HepG2 (cell line): ENCODE results near the gene IGF2BP1. TPM values are rescaled to one million over a fixed set of nuclear protein-coding genes. Genes with fewer than 3 reads are reported as not detected.

Experiments used
- AHDC1 ChIP-seq: sonication (generic); formaldehyde crosslinking; IDR thresholded peaks from 2 replicates; pipeline ENCODE4 v1.5.1; 2020; ENCODE audit warnings: mild to moderate bottlenecking, missing genetic modification reagents, borderline replicate concordance
- NAIF1 ChIP-seq: sonication (generic); formaldehyde crosslinking; IDR thresholded peaks from 2 replicates; pipeline ENCODE4 v1.5.0; 2020; ENCODE audit warnings: mild to moderate bottlenecking, missing genetic modification reagents, borderline replicate concordance
- NFRKB ChIP-seq: fragments of 450-650 bp; IDR thresholded peaks from 2 replicates; pipeline ENCODE4 v1.6.1; 2017
- NPAS2 ChIP-seq: sonication (generic); formaldehyde crosslinking; IDR thresholded peaks from 2 replicates; pipeline ENCODE4 v1.8.0; 2022; ENCODE audit warnings: mild to moderate bottlenecking, missing genetic modification reagents, borderline replicate concordance
- PAF1 ChIP-seq: IDR thresholded peaks from 2 replicates; pipeline ENCODE4 v1.6.1; 2016; ENCODE audit warnings: missing genetic modification reagents, missing compliant biosample characterization
- RELA ChIP-seq: sonication (generic); formaldehyde crosslinking; IDR thresholded peaks from 2 replicates; pipeline ENCODE4 v1.4.0; 2020; ENCODE audit warnings: missing genetic modification reagents
- RXRA ChIP-seq: sonication (generic); formaldehyde crosslinking; IDR thresholded peaks from 2 replicates; pipeline ENCODE4 v1.5.1; 2020; ENCODE audit warnings: missing genetic modification reagents
- TARDBP ChIP-seq: sonication (generic); formaldehyde crosslinking; IDR thresholded peaks from 2 replicates; pipeline ENCODE4 v1.8.0; 2022; ENCODE audit warnings: mild to moderate bottlenecking, missing genetic modification reagents
- TFDP1 ChIP-seq: IDR thresholded peaks from 2 replicates; pipeline ENCODE4 v1.6.1; 2016; ENCODE audit warnings: missing compliant biosample characterization, missing genetic modification reagents, borderline replicate concordance
- THAP8 ChIP-seq: sonication (generic); formaldehyde crosslinking; IDR thresholded peaks from 2 replicates; pipeline ENCODE4 v1.5.1; 2020; ENCODE audit warnings: missing genetic modification reagents, mild to moderate bottlenecking, borderline replicate concordance
- ZBTB42 ChIP-seq: sonication (generic); formaldehyde crosslinking; IDR thresholded peaks from 2 replicates; pipeline ENCODE4 v1.5.0; 2020; ENCODE audit warnings: mild to moderate bottlenecking, missing genetic modification reagents
- ZFY ChIP-seq: sonication (generic); formaldehyde crosslinking; IDR thresholded peaks from 2 replicates; pipeline ENCODE4 v1.4.0; 2020; ENCODE audit warnings: missing genetic modification reagents
- ZNF12 ChIP-seq: sonication (generic); formaldehyde crosslinking; IDR thresholded peaks from 2 replicates; pipeline ENCODE4 v1.5.0; 2020; ENCODE audit warnings: missing genetic modification reagents
- ZNF143 ChIP-seq: sonication (generic); formaldehyde crosslinking; IDR thresholded peaks from 2 replicates; pipeline ENCODE4 v1.4.0; 2020; ENCODE audit warnings: missing genetic modification reagents
- ZNF737 ChIP-seq: sonication (generic); formaldehyde crosslinking; IDR thresholded peaks from 2 replicates; pipeline ENCODE4 v1.5.0; 2020; ENCODE audit warnings: missing genetic modification reagents, mild to moderate bottlenecking, borderline replicate concordance
- ZNF772 ChIP-seq: sonication (generic); formaldehyde crosslinking; IDR thresholded peaks from 2 replicates; pipeline ENCODE4 v1.5.0; 2020; ENCODE audit warnings: mild to moderate bottlenecking, missing genetic modification reagents
- ZSCAN30 ChIP-seq: sonication (generic); formaldehyde crosslinking; IDR thresholded peaks from 2 replicates; pipeline ENCODE4 v1.5.0; 2020; ENCODE audit warnings: mild to moderate bottlenecking, missing genetic modification reagents
- polyA plus RNA-seq, 8 experiments: library from polyadenylated mRNA; depleted of rRNA in 3 of 8; stranded (reverse) in 7 of 8; unstranded in 1 of 8; fragments of >200 nt; fragmentation: Illumina TruSeq in 4 of 8; extraction: Trizol in 4 of 8; gene quantifications; 2 replicates each; pipeline versions ENCODE4 v1.2.1 to v1.2.3, GENCODE V29; 2011 to 2016; ENCODE audit warnings: low read depth in 4 of 8, missing spikeins in 1 of 8, mixed read lengths in 1 of 8; ENCODE audit not compliant: insufficient read depth in 1 of 8
- total RNA-seq, 5 experiments: library from RNA; depleted of rRNA; stranded (reverse); fragments of >200 nt; fragmentation: Illumina TruSeq; extraction: Trizol; gene quantifications; 2 replicates each; pipeline ENCODE4 v1.2.3, GENCODE V29; 2016; ENCODE audit warnings: low read depth in 1 of 5
- TF ChIP-seq, protein P1 (sequence below): sonication (generic); formaldehyde crosslinking; IDR thresholded peaks from 2 replicates; pipeline ENCODE4 v1.4.0; 2020; ENCODE audit warnings: mild to moderate bottlenecking, missing genetic modification reagents, borderline replicate concordance

Gene IGF2BP1
- total and polyA plus RNA-seq, 2 of the 13 experiments (the other 11 are each of a cell fraction or from before 2014, with no cell fraction given): 29.7 to 75.1 TPM

- TF ChIP-seq NPAS2 (no peak), ZNF12 (CRISPR knock-in tag) (0 out of 2 replicates have a peak, but pooled peaks have one; percentile 9), NFRKB (no peak), ZNF143 (CRISPR knock-in tag) (no peak; the same call in 1 of the 2 replicates), PAF1 (CRISPR knock-in tag) (no peak), NAIF1 (CRISPR knock-in tag) (no peak; the same call in 1 of the 2 replicates), THAP8 (CRISPR knock-in tag) (no peak), AHDC1 (0 out of 2 replicates have a peak, but pooled peaks have one; percentile 23), ZFY (CRISPR knock-in tag) (no peak; the same call in 1 of the 2 replicates), RELA (no peak), ZNF737 (CRISPR knock-in tag) (no peak), ZNF772 (CRISPR knock-in tag) (no peak), ZBTB42 (CRISPR knock-in tag) (no peak), TFDP1 (no peak), RXRA (CRISPR knock-in tag) (peak; percentile 83; the same call in 1 of the 2 replicates), TARDBP (CRISPR knock-in tag) (no peak), ZSCAN30 (CRISPR knock-in tag) (no peak)
- TF ChIP-seq, protein P1, sequence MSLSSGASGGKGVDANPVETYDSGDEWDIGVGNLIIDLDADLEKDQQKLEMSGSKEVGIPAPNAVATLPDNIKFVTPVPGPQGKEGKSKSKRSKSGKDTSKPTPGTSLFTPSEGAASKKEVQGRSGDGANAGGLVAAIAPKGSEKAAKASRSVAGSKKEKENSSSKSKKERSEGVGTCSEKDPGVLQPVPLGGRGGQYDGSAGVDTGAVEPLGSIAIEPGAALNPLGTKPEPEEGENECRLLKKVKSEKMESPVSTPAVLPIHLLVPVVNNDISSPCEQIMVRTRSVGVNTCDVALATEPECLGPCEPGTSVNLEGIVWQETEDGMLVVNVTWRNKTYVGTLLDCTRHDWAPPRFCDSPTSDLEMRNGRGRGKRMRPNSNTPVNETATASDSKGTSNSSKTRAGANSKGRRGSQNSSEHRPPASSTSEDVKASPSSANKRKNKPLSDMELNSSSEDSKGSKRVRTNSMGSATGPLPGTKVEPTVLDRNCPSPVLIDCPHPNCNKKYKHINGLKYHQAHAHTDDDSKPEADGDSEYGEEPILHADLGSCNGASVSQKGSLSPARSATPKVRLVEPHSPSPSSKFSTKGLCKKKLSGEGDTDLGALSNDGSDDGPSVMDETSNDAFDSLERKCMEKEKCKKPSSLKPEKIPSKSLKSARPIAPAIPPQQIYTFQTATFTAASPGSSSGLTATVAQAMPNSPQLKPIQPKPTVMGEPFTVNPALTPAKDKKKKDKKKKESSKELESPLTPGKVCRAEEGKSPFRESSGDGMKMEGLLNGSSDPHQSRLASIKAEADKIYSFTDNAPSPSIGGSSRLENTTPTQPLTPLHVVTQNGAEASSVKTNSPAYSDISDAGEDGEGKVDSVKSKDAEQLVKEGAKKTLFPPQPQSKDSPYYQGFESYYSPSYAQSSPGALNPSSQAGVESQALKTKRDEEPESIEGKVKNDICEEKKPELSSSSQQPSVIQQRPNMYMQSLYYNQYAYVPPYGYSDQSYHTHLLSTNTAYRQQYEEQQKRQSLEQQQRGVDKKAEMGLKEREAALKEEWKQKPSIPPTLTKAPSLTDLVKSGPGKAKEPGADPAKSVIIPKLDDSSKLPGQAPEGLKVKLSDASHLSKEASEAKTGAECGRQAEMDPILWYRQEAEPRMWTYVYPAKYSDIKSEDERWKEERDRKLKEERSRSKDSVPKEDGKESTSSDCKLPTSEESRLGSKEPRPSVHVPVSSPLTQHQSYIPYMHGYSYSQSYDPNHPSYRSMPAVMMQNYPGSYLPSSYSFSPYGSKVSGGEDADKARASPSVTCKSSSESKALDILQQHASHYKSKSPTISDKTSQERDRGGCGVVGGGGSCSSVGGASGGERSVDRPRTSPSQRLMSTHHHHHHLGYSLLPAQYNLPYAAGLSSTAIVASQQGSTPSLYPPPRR: peak; percentile 34; the same call in 1 of the 2 replicates
These were observed 35.5 kb upstream of the IGF2BP1 start (continued) for GRCh38 chr17:48961516-48962233.
